Heart right ventricle (tissue), 16 donors: ENCODE data around the gene CA7. TPM values are rescaled to one million over a fixed set of nuclear protein-coding genes. Genes with fewer than 3 reads are reported as not detected.
"Not testable (repeated sequence)": the region's sequence is repeated elsewhere in the genome, so short reads cannot be mapped to it uniquely, and the experiment has no call there.

Experiments used
- ATAC-seq, 8 donors: fragments of 200-7000 bp; cut with Tn5 transposase; one replicate each; pipeline ENCODE4 v1.9.1; 2020; ENCODE audit warnings: mild to moderate bottlenecking in 8 of 8, moderate library complexity in 8 of 8, moderate number of reproducible peaks in 1 of 8
- DNase-seq, 2 donors: peaks; one replicate each; pipeline ENCODE4 v3.0.0-alpha.2; 2020
- H3K27ac ChIP-seq, 10 donors: fragments of 200-600 bp; sonication (generic) in 2 of 10; one replicate each; pipeline versions ENCODE4 v1.5.0 to v1.8.0; 2020 to 2022; ENCODE audit warnings: mild to moderate bottlenecking in 3 of 10
- H3K27me3 ChIP-seq, 7 donors: fragments of 200-600 bp; one replicate each; pipeline ENCODE4 v1.8.0; 2021 to 2022; ENCODE audit warnings: mild to moderate bottlenecking in 2 of 7
- H3K36me3 ChIP-seq, 9 donors: fragments of 200-600 bp; sonication (generic) in 1 of 9; one replicate each; pipeline versions ENCODE4 v1.5.0 to v1.8.0; 2020 to 2022; ENCODE audit warnings: mild to moderate bottlenecking in 2 of 9
- H3K4me1 ChIP-seq, 9 donors: fragments of 200-600 bp; sonication (generic) in 1 of 9; one replicate each; pipeline versions ENCODE4 v1.5.0 to v1.8.0; 2020 to 2022; ENCODE audit warnings: mild to moderate bottlenecking in 4 of 9
- H3K4me3 ChIP-seq, 10 donors: fragments of 200-600 bp; sonication (generic) in 2 of 10; one replicate each; pipeline versions ENCODE4 v1.5.0 to v1.8.0; 2020 to 2022; ENCODE audit warnings: mild to moderate bottlenecking in 7 of 10, moderate library complexity in 2 of 10
- H3K9me3 ChIP-seq, 11 donors: fragments of 200-600 bp in 10 of 11; sonication (generic) in 2 of 11; one replicate each; pipeline versions ENCODE4 v1.5.0 to v1.8.0; 2013 to 2022; ENCODE audit warnings: mild to moderate bottlenecking in 2 of 11, control low read depth in 1 of 11, moderate library complexity in 1 of 11
- CTCF ChIP-seq, 9 donors: fragments of 200-600 bp; sonication (generic) in 2 of 9; IDR thresholded peaks; one replicate each; pipeline versions ENCODE4 v1.5.0 to v1.8.0; 2021 to 2022; ENCODE audit warnings: antibody characterized with exemption in 9 of 9, mild to moderate bottlenecking in 5 of 9, moderate library complexity in 1 of 9
- WGBS, 2 donors: extraction: QIAGEN DNeasy Blood & Tissue Kit; methylation state at CpG; one replicate each; pipeline ENCODE4 v1.1.7; 2013; ENCODE audit warnings: inconsistent platforms in 1 of 2; 5-methylcytosine and 5-hydroxymethylcytosine counted together
- intact Hi-C, 10 donors: fragments of 100-400 bp; cut with DNase I; formaldehyde crosslinking; loops; one replicate each; pipeline versions ENCODE4 v1.11.1 to v1.14.2; 2022
- polyA plus RNA-seq, 2 donors: library from polyadenylated mRNA; stranded (reverse); fragments of 200-250 nt; gene quantifications; one replicate each; pipeline ENCODE4 v1.2.3, GENCODE V29; 2013
- total RNA-seq, 10 donors: library from RNA; stranded (reverse); fragmentation: NEBNext Ultra II Directional in 3 of 10; extraction: Animal tissue kit (Norgen Biotek cat#: 25700) in 3 of 10; gene quantifications; one replicate each; pipeline versions ENCODE4 v1.2.1 to v1.2.4, GENCODE V29; 2021 to 2023
- donor health status: Arrhythmogenic right ventricular cardiomyopathy.
- donor health status: ischemic (EF 13 %, LVEDD 7.1; RV severe dilation, severe dysfunction).
- donor health status: healthy with polysubstance abuse.
- donor health status: DM: no; HTN: yes; CAD: no.
- donor health status: DM: no; HTN: no; CAD: no.
- donor health status: ischemic (EF 25% LVEDD 6.9; RV normal size, moderate dysfunction).
- donor health status: ischemic (EF 25% LVEDD 5.7; RV mildly dilated, moderate dysfunction).
- donor health status: healthy.
- donor health status: DM: yes; HTN: yes; CAD: no.
- donor health status: Ischemic cardiomyopathy.
- donor health status: ischemic (EF 35%, LVEDD 5.7; RV mildly dilated, moderate dysfunction).
- donor health status: nonischemic (EF 11% LVEDD 7.7; RV severe dilation, severe dysfunction).
- donor health status: DM: yes; HTN: yes; CAD: no.
- donor health status: PGD.
- donor health status: ischemic (EF 29% LVEDD 5.4; RV normal size, mild dysfunction).
- donor health status: nonischemic (EF 23%, LVEDD 6.1; RV moderate dilation, normal function).

CA7 gene
- total and polyA plus RNA-seq, 12 donors: not detected

GRCh38 chr16:66895999-66896398 is 51.8 kb downstream of the CA7 start:
- Histone ChIP-seq H3K4me1 (peaks cover 12 to 48% (median 31%) of the 10 kb centered on the region in 9 donors), H3K9me3 (no peaks in the 10 kb centered on the region), H3K27ac (peak overlapping the region in 2 of 10 donors; percentile 41 to 61), H3K4me3 (no peak overlapping the region), H3K27me3 (no peaks in the 10 kb centered on the region), H3K36me3 (peaks cover 0 to 3% (median 0%) of the 10 kb centered on the region in 9 donors)
- intact Hi-C loops: loop anchor here in 7 of 10 donors (2.0 to 10.0 kb wide), 5 partner anchors 33 to 59 kb away; partner anchors contain the start of gene CIAO2B (in 3 of the 7)
- DNase-seq (no peak), ATAC-seq (no peak)
- 90 to 93% methylated on average over 3 of the region's 3 CpGs for WGBS, 2 donors
- no peak for TF ChIP-seq CTCF (IDR thresholded peaks at IDR 0.05)

- intact Hi-C loops: loop anchor here in 6 of 10 donors (2.0 to 10.0 kb wide), 4 partner anchors 32 to 58 kb away; partner anchors contain the start of gene CIAO2B (in 3 of the 6)
- H3K27ac ChIP-seq, DNase-seq, ATAC-seq, H3K9me3 ChIP-seq, H3K4me3 ChIP-seq, H3K27me3 ChIP-seq, H3K36me3 ChIP-seq: not testable (repeated sequence)
- H3K4me1 ChIP-seq: peaks cover 16 to 55% (median 37%) of the 10 kb centered on the region in 9 donors
- WGBS, 2 donors: 83 to 85% methylated on average over 5 of the region's 5 CpGs
Measured at GRCh38 chr16:66896682-66897081, 52.5 kb downstream of the CA7 start.

GRCh38 chr16:66898207-66898606 is 54.0 kb downstream of the CA7 start:
- intact Hi-C loops: loop anchor here in 5 of 10 donors (5.0 to 10.0 kb wide), 3 partner anchors 34 to 57 kb away; partner anchors contain the start of gene CIAO2B (in 3 of the 5)
- DNase-seq: no peak
- no peaks in the 10 kb centered on the region for H3K36me3 ChIP-seq
- no peak for TF ChIP-seq CTCF (IDR thresholded peaks at IDR 0.05)
- H3K9me3 ChIP-seq: no peaks in the 10 kb centered on the region
- H3K4me3 ChIP-seq: no peak overlapping the region
- H3K27me3 ChIP-seq: no peaks in the 10 kb centered on the region
- no peak for ATAC-seq
- 52 to 54% methylated on average over 3 of the region's 3 CpGs for WGBS, 2 donors
- H3K27ac ChIP-seq: peak overlapping the region in 8 of 10 donors; percentile 31 to 99 (median 95)
- peaks cover 19 to 68% (median 47%) of the 10 kb centered on the region in 9 donors for H3K4me1 ChIP-seq

GRCh38 chr16:66898933-66899309 is 54.7 kb downstream of the CA7 start:
- no peak for ATAC-seq
- no peaks in the 10 kb centered on the region for H3K9me3 ChIP-seq
- 75 to 82% methylated on average over 2 of the region's 2 CpGs for WGBS, 2 donors
- H3K27me3 ChIP-seq: no peaks in the 10 kb centered on the region
- no peak overlapping the region for H3K4me3 ChIP-seq
- intact Hi-C loops: loop anchor here in 5 of 10 donors (5.0 to 10.0 kb wide), 3 partner anchors 33 to 56 kb away; partner anchors contain the start of gene CIAO2B (in 3 of the 5)
- H3K4me1 ChIP-seq: peaks cover 20 to 75% (median 49%) of the 10 kb centered on the region in 9 donors
- no peak for TF ChIP-seq CTCF (IDR thresholded peaks at IDR 0.05)
- H3K36me3 ChIP-seq: no peaks in the 10 kb centered on the region
- H3K27ac ChIP-seq: peak overlapping the region; percentile 72 to 99 (median 94)
- no peak for DNase-seq

- no peak for ATAC-seq
Measured at GRCh38 chr16:66899310-66899944, 55.2 kb downstream of the CA7 start.

More at GRCh38 chr16:66899310-66899944, 55.2 kb downstream of the CA7 start:
- 69 to 71% methylated on average over 6 of the region's 6 CpGs for WGBS, 2 donors
- TF ChIP-seq CTCF (IDR thresholded peaks at IDR 0.05): no peak
- DNase-seq: no peak
- no peaks in the 10 kb centered on the region for H3K27me3 ChIP-seq
- peak overlapping the region; percentile 72 to 99 (median 94) for H3K27ac ChIP-seq
- no peaks in the 10 kb centered on the region for H3K9me3 ChIP-seq
- peaks cover 23 to 80% (median 54%) of the 10 kb centered on the region in 9 donors for H3K4me1 ChIP-seq
- intact Hi-C loops: loop anchor here in 5 of 10 donors (5.0 to 10.0 kb wide), 3 partner anchors 33 to 55 kb away; partner anchors contain the start of gene CIAO2B (in 3 of the 5)
- no peaks in the 10 kb centered on the region for H3K36me3 ChIP-seq
- H3K4me3 ChIP-seq: no peak overlapping the region
